SJSA1 (cell line): ENCODE results near the gene SLC12A3. TPM values are rescaled to one million over a fixed set of nuclear protein-coding genes. Genes with fewer than 3 reads are reported as not detected.

Experiments used
- DNase-seq, 2 experiments: peaks; one replicate each; pipeline ENCODE4 v3.0.0-alpha.2; 2015 to 2020; ENCODE audit warnings: low spot score in 2 of 2, low read depth in 1 of 2
- H3K27ac ChIP-seq: fragments of 250-450 bp; sonication (Bioruptor Pico); 2 replicates; pipeline ENCODE4 v1.5.1; 2020; ENCODE audit warnings: mild to moderate bottlenecking, moderate library complexity
- H3K27me3 ChIP-seq: fragments of 250-450 bp; sonication (Bioruptor Pico); replicated peaks from 2 replicates; pipeline ENCODE4 v1.5.1; 2020; ENCODE audit warnings: mild to moderate bottlenecking, moderate library complexity
- H3K36me3 ChIP-seq: fragments of 250-450 bp; sonication (Bioruptor Pico); 2 replicates; pipeline ENCODE4 v1.5.1; 2020; ENCODE audit warnings: mild to moderate bottlenecking
- H3K4me1 ChIP-seq: fragments of 250-450 bp; sonication (Bioruptor Pico); replicated peaks from 2 replicates; pipeline ENCODE4 v1.6.1; 2021; ENCODE audit warnings: mild to moderate bottlenecking
- H3K4me3 ChIP-seq: fragments of 250-450 bp; sonication (Bioruptor Pico); 2 replicates; pipeline ENCODE4 v1.5.1; 2020; ENCODE audit warnings: mild to moderate bottlenecking
- H3K9me3 ChIP-seq: fragments of 250-450 bp; sonication (Bioruptor Pico); replicated peaks from 2 replicates; pipeline ENCODE4 v1.5.1; 2020; ENCODE audit warnings: mild to moderate bottlenecking
- total RNA-seq: library from RNA; depleted of rRNA; stranded (reverse); fragments of >200 nt; shearing (Covaris generic); gene quantifications from 2 replicates; pipeline ENCODE4 v1.2.3, GENCODE V29; 2014

Gene SLC12A3
- total RNA-seq, 1 experiment from 2014 or later: not detected

DNA sequence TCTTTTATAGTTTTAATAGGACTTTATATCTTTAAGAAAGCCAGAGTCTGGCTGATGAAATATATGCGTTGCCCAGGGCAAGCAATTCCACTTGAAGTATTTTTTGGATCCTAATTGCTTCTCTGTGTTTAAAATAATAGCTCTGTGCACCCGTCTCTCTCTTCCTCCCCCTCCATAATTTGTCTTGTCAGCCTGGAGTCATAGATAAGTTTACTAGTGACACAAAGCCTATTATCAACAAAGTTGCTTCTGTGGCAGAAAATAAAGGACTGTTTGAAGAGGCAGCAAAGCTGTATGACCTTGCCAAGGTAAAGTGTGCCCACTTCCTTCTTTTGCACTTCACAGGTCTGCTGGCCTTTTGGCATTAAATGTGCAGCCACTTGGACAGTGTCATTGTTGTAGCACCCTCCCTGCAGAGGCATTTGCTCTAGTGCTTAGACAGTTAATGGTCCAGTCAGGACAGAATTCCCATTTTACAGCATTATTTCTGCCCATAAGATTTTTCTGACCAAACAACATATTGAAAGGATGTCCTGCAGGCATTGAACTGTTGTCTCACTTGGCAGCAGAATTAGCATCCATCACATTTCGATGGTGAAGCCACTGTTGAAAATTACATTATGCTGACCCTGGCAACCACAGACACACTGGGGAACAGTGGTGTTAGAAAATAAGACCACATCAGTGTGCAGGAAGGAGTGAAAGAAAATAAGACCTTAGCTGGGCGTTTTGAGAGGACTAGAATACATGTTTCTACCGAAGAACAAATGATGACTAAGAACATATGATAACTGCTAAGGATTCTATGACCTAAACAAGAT is 28.4 kb upstream of the SLC12A3 start:
- no peaks in the 10 kb centered on the region for H3K4me1 ChIP-seq
- no peaks in the 10 kb centered on the region; the same call in 1 of the 2 replicates for H3K9me3 ChIP-seq
- no peak overlapping the region for H3K4me3 ChIP-seq
- peaks cover 76% of the 10 kb centered on the region for H3K36me3 ChIP-seq
- DNase-seq: no peak
- no peak overlapping the region for H3K27ac ChIP-seq
- no peaks in the 10 kb centered on the region for H3K27me3 ChIP-seq

DNA sequence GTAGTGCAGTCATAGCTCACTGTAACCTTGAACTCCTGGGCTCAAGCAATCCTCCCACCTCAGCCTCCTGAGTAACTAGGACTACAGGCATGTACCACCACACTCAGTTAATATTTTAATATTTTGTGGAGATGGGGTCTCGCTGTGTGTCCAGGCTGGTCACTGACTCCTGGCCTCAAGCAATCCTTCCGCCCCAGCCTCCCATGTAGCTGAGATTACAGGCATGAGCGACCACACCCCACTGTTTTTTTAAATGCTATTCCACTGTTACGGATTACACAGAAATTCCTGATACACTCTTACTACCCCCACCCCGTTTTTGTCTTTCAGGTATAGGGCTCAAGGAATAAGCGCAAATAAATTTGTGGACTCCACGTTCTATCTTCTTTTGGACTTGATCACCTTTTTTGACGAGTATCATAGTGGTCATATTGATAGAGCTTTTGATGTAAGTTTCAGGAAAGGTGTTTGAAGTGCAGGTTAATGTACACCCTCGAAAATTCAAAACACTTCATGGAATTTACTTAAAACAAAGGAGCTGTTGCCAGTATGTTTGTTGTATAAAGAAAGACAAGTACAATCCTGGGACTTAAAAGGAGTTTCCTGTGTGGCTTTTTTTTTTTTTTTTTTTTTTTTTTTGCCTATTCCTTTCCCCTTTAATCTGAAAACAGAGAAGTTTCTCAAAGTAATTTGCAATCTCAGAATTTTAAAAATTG is 26.2 kb upstream of the SLC12A3 start:
- H3K4me1 ChIP-seq: no peaks in the 10 kb centered on the region
- H3K4me3 ChIP-seq: no peak overlapping the region
- no peaks in the 10 kb centered on the region for H3K27me3 ChIP-seq
- DNase-seq: no peak
- H3K9me3 ChIP-seq: no peaks in the 10 kb centered on the region; the same call in 1 of the 2 replicates
- peaks cover 81% of the 10 kb centered on the region for H3K36me3 ChIP-seq
- H3K27ac ChIP-seq: no peak overlapping the region

DNA sequence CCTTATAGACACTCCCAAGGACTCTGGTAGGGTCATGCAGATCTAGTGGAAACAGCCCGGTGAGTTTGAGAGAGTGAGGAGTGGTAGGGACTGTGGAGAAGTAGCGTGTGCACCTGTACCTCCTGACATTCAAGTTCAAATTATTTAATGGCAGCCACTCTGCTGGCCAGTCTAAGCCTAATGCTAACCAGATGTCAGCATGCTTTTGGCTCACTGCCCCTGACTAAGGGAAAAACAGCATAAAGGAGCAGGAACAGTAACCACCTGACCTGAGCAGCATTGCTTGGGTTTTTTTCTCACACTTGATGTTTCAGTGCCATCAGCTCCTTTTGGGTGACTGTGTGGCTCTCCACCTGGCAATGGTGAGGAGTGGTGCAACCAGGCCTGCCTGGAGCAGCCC is 23.8 kb upstream of the SLC12A3 start:
- DNase-seq: no peak
- H3K27ac ChIP-seq: no peak overlapping the region
- no peaks in the 10 kb centered on the region for H3K27me3 ChIP-seq
- no peaks in the 10 kb centered on the region for H3K4me1 ChIP-seq
- H3K36me3 ChIP-seq: peaks cover 66% of the 10 kb centered on the region
- H3K4me3 ChIP-seq: no peak overlapping the region
- H3K9me3 ChIP-seq: no peaks in the 10 kb centered on the region; the same call in 1 of the 2 replicates

DNA sequence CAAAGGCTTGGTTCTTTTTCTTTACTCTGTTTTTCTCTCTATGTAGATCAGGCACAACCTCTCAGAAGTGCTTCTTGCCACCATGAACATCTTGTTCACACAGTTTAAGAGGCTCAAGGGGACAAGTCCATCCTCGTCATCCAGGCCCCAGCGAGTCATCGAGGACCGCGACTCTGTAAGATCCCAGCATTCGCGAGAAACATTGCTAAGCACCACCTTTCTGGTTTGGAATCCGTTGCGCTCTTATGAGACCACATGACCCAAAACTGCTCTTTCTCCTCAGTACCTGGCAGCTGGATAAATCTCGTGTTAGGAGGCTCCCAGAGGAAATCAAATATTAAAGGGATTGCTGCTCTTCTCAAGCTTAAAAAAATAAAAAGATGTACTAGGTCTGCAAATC is 23.3 kb upstream of the SLC12A3 start:
- Histone ChIP-seq H3K27me3 (no peaks in the 10 kb centered on the region), H3K27ac (no peak overlapping the region), H3K9me3 (no peaks in the 10 kb centered on the region; the same call in 1 of the 2 replicates), H3K4me1 (no peaks in the 10 kb centered on the region), H3K36me3 (peaks cover 62% of the 10 kb centered on the region), H3K4me3 (no peak overlapping the region)
- no peak for DNase-seq

DNA sequence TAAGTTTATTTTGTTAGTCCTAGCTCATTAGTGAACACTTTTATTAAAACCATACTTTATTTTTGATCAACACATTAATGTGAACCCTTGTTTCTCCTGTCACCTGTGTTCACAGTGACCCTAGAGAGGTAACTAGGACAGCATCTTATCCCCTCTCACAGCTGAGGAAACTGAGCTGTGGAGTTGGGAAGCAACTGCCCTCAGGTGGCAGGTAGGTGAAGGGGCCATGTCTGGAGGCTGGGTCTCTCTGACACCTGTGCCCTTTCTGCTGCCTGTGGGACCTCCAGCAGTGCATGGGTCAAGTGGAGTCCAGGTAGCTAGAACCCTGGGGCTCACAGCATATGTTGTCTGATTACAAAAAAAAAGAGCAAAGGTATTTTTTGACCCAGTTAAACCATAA is 22.9 kb upstream of the SLC12A3 start:
- Histone ChIP-seq H3K27me3 (no peaks in the 10 kb centered on the region), H3K4me1 (no peaks in the 10 kb centered on the region), H3K36me3 (peaks cover 59% of the 10 kb centered on the region), H3K9me3 (no peaks in the 10 kb centered on the region; the same call in 1 of the 2 replicates), H3K27ac (no peak overlapping the region), H3K4me3 (no peak overlapping the region)
- no peak for DNase-seq

DNA sequence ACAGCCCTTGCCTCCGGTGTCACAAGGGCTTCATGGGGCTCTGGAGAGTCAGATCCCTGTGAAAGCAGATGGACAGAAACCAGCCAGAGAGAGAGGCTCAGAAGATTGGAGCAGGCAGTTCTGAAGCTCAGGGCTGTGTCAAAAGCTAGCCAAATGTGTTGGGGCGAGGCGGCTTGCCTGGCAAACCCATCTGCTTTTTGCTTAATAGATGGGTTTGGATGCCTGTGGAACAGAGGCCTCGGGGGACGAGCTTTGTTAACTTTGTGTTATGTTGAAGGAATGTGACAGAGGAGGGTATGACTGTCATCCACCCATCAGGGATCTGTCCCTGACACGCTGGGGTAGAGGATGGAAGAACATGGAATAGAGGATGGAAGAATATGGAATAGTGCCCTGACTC is 21.0 kb upstream of the SLC12A3 start:
- no peak overlapping the region for H3K4me3 ChIP-seq
- peaks cover 41% of the 10 kb centered on the region for H3K36me3 ChIP-seq
- no peak for DNase-seq
- H3K9me3 ChIP-seq: no peaks in the 10 kb centered on the region
- H3K4me1 ChIP-seq: peaks cover 15% of the 10 kb centered on the region
- no peaks in the 10 kb centered on the region for H3K27me3 ChIP-seq
- H3K27ac ChIP-seq: no peak overlapping the region

DNA sequence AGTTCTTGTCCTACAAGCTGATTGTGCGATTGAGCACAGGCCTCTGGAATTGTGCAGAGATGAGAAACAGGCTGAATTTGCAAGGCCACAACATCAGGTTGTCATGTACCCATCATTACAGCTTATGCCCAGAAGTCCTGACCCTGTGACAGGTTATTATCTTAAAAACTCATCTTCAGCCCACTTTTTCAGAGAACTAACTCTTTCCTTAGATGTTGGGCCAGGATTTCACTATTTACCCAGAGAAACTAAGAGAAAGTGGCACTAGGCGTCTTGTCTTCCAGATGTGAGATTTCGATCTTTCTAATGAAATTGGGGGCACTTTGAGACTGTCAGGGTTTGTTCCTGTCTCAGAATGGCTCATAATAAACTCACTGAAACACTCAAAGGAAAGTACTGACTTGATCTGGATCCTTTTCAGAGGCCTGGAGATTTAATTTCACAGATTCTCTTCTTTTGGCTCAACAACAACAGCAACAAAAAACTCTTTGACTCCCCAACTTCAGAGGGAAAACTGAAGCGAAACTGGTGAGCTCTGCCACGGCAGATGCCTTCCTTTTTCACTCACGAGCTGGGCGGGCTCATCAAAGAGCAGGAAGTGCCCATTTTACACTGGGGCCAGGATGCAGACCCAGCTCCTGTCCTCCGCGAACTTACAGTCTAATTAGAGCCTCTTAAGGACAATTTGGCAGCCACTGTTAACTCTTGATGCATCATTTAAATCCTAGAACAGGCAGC is 17.7 kb upstream of the SLC12A3 start:
- no peak overlapping the region; the same call in 1 of the 2 replicates for H3K27ac ChIP-seq
- no peak for DNase-seq
- H3K27me3 ChIP-seq: no peaks in the 10 kb centered on the region
- H3K9me3 ChIP-seq: no peaks in the 10 kb centered on the region
- peaks cover 16% of the 10 kb centered on the region for H3K36me3 ChIP-seq
- H3K4me1 ChIP-seq: peaks cover 46% of the 10 kb centered on the region
- H3K4me3 ChIP-seq: no peak overlapping the region

DNA sequence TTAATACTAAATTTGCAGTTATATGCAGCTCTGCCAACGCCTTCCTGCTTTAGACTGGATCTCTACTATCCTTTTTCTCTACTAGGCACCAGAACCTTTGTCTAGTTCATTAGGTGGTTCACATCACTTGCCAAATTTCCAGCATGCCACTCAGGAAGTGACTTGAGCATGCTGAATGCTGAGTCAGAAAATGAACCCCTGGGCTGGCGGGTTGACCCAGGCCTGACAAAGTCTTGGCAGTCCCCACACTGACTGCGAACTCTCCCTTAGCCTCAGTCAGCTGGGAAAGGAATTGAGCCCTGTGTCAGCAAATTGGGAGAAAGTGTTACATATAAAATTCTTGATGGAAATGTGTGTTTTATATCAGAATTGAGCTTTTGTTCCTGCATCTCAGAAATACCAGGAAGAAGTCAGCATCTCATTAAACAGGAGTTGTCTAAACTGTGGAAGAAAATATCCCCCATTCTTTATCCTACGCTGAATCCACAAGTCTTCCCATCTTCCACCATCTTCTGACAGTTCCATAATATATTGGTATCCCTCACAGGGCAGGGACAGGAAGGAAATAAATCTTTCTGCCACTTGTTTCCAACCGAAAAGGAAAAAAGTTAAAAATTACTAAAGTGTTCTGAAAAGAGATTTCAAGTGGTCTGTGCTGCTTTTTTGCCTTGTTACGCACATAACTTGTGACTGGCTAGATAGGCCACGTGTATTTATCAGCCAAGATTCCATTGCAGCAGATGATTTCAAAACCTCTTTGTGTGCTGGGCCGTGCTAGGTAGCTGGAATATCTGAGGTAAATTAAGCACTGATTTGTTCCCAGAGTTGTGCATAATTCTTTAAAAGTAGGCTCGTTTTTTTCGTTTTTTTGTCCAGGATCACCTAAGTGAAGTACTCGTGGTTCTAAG is 16.7 kb upstream of the SLC12A3 start:
- Histone ChIP-seq H3K27ac (peak overlapping the region; percentile 14; the same call in 1 of the 2 replicates), H3K4me1 (peaks cover 46% of the 10 kb centered on the region), H3K36me3 (peaks cover 8% of the 10 kb centered on the region), H3K9me3 (no peaks in the 10 kb centered on the region), H3K27me3 (no peaks in the 10 kb centered on the region), H3K4me3 (no peak overlapping the region)
- DNase-seq: peak in 1 of 2 experiments; percentile 21

DNA sequence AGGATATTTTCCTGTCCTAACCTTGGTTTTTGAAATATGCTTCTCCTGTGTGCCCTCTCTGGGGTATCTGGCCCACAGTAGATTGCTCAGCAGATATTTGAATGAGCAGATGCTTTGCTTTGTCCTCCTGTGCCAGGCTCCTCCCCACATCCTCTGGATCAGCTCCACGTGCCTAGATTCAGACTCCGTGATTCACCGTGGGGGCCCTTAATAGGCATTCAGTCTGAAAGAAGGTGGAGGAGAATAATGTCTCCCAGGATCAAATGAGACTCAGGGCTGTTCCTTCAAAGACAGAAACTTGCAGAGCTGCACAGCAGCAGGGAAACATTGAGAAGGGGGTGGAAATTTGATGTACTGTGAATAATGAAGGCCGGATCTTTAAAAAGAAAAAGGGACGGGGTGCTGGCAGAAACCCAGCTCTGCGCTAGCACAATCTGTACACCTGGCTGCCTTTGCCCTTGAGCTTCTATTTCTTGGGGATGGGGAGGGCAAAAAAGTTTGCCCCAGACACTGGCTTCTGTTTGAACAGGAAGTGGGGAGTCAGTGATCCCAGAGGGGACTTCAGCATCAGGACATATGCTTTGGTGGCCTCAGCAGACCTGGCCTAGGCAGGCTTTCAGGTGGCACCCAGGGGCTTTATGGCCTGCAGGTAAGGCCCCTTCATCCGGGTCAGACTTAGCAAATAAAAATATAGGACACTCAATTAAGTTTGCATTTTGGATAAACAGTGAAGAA is 15.9 kb upstream of the SLC12A3 start:
- peak in 1 of 2 experiments; percentile 26 for DNase-seq
- no peak overlapping the region for H3K4me3 ChIP-seq
- peak overlapping the region; percentile 24 for H3K27ac ChIP-seq
- H3K36me3 ChIP-seq: peaks cover 3% of the 10 kb centered on the region; the same call in 1 of the 2 replicates
- H3K4me1 ChIP-seq: peaks cover 46% of the 10 kb centered on the region
- no peaks in the 10 kb centered on the region for H3K27me3 ChIP-seq
- H3K9me3 ChIP-seq: no peaks in the 10 kb centered on the region

GRCh38 chr16:56849690-56850680 is 15.0 kb upstream of the SLC12A3 start:
- H3K36me3 ChIP-seq: no peaks in the 10 kb centered on the region
- DNase-seq: peak in 1 of 2 experiments; percentile 40
- no peaks in the 10 kb centered on the region for H3K9me3 ChIP-seq
- no peaks in the 10 kb centered on the region for H3K27me3 ChIP-seq
- peaks cover 46% of the 10 kb centered on the region for H3K4me1 ChIP-seq
- no peak overlapping the region for H3K4me3 ChIP-seq
- peak overlapping the region; percentile 24 for H3K27ac ChIP-seq

- Histone ChIP-seq H3K4me1 (peaks cover 46% of the 10 kb centered on the region), H3K4me3 (no peak overlapping the region), H3K27ac (no peak overlapping the region), H3K27me3 (no peaks in the 10 kb centered on the region), H3K9me3 (no peaks in the 10 kb centered on the region), H3K36me3 (no peaks in the 10 kb centered on the region)
- no peak for DNase-seq
Observed at GRCh38 chr16:56851671-56852400, 13.2 kb upstream of the SLC12A3 start.
